Left ventricle myocardium inferior (tissue), 1 donor: ENCODE data around the gene MPV17. TPM values are rescaled to one million over a fixed set of nuclear protein-coding genes. Genes with fewer than 3 reads are reported as not detected.
"Not testable (repeated sequence)": the region's sequence is repeated elsewhere in the genome, so short reads cannot be mapped to it uniquely, and the experiment has no call there.

ENCODE experiments used
- DNase-seq: peaks from one replicate; pipeline ENCODE4 v3.0.0-alpha.2; 2020
- H3K27ac ChIP-seq: fragments of 200-600 bp; replicated peaks from 2 replicates; pipeline ENCODE4 v1.8.0; 2021
- H3K27me3 ChIP-seq: fragments of 200-600 bp; 2 replicates; pipeline ENCODE4 v1.8.0; 2021; ENCODE audit warnings: low read depth
- H3K36me3 ChIP-seq: fragments of 200-600 bp; 2 replicates; pipeline ENCODE4 v1.8.0; 2021
- H3K4me1 ChIP-seq: fragments of 200-600 bp; 2 replicates; pipeline ENCODE4 v1.8.0; 2021
- H3K4me3 ChIP-seq: fragments of 200-600 bp; 2 replicates; pipeline ENCODE4 v1.8.0; 2021; ENCODE audit warnings: mild to moderate bottlenecking, moderate library complexity
- H3K9me3 ChIP-seq: fragments of 200-600 bp; replicated peaks from 2 replicates; pipeline ENCODE4 v1.8.0; 2021
- intact Hi-C: fragments of 100-400 bp; cut with micrococcal nuclease; formaldehyde crosslinking; loops from one replicate; pipeline ENCODE4 v1.11.0; 2022
- total RNA-seq: library from RNA; stranded (reverse); fragmentation: NEBNext Ultra II Directional; extraction: Animal tissue kit (Norgen Biotek cat#: 25700); gene quantifications from one replicate; pipeline ENCODE4 v1.2.1, GENCODE V29; 2021
- TF ChIP-seq, protein P1 (sequence below): fragments of 200-600 bp; IDR thresholded peaks from 2 replicates; pipeline ENCODE4 v1.8.0; 2021; ENCODE audit warnings: antibody characterized with exemption, mild to moderate bottlenecking, borderline replicate concordance
- donor health status: DM: no; HTN: yes; CAD: no; lungs with severe emphysema.

MPV17 gene
- total RNA-seq, 1 donor from 2014 or later: 59.2 TPM

DNA sequence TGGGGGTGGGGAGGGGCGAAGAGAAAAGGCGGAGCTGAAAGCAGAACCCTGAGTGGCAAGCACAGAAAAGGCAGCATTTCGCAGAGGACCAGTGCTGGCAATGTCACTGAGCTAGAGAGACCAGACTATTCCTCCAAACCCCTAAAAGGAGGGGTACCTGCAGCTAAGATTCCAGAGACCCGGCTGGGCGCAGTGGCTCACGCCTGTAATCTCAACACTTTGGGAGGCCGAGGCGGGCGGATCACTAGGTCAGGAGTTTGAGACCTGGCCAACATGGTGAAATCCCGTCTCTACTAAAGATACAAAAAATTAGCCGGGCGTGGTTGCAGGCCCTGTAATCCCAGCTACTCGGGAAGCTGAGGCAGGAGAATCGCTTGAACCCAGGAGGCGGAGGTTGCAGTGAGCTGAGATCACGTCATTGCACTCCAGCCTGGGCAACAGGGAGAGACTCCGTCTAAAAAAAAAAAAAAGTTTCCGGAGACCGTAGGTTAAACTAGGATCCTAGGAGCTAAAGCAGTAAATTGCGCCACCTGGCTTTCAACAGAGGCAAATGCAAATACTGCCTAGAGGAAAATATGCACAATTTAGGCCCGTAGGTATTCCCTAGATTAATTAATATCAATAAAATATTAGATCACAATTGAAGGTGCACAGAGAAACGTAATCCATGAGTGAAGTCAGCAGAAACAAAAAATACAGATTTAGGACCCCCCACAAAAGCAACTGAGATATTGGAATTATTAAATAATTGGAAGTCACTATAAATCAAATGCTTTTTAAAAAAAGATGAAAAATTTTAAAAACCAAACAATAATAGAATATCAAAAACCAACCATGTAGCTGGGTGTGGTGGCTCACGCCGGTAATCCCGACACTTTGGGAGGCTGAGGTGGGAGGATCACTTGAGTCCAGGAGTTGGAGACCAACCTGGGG lies 19.5 kb downstream of the MPV17 start:
- peak overlapping the region; percentile 67 for H3K27ac ChIP-seq
- TF ChIP-seq, protein P1, sequence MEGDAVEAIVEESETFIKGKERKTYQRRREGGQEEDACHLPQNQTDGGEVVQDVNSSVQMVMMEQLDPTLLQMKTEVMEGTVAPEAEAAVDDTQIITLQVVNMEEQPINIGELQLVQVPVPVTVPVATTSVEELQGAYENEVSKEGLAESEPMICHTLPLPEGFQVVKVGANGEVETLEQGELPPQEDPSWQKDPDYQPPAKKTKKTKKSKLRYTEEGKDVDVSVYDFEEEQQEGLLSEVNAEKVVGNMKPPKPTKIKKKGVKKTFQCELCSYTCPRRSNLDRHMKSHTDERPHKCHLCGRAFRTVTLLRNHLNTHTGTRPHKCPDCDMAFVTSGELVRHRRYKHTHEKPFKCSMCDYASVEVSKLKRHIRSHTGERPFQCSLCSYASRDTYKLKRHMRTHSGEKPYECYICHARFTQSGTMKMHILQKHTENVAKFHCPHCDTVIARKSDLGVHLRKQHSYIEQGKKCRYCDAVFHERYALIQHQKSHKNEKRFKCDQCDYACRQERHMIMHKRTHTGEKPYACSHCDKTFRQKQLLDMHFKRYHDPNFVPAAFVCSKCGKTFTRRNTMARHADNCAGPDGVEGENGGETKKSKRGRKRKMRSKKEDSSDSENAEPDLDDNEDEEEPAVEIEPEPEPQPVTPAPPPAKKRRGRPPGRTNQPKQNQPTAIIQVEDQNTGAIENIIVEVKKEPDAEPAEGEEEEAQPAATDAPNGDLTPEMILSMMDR: peak; percentile 91
- peaks cover 57% of the 10 kb centered on the region for H3K4me1 ChIP-seq
- intact Hi-C loops: no loop called here
- DNase-seq: no peak
- peak overlapping the region; percentile 55 for H3K4me3 ChIP-seq
- H3K36me3 ChIP-seq: peaks cover 68% of the 10 kb centered on the region
- H3K9me3 ChIP-seq: no peaks in the 10 kb centered on the region
- peaks cover 39% of the 10 kb centered on the region for H3K27me3 ChIP-seq

DNA sequence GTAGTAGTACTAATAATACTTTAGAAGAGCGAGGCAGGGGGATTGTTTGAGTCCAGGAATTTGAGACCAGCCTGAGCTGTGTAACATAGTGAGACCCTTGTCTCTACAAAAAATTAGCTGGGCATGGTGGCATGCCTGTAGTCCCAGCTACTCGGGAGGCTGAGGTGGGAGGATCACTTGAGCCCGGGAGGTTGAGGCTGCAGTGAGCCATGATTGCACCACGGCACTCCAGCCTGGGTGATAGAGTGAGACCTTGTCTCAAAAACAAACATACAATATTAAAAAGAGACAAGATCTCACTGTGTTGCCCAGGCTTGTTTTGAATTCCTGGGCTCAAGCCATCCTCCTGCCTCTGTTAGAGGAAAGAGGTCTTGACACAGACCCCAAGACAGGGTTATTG lies 22.3 kb downstream of the MPV17 start:
- Histone ChIP-seq H3K4me1 (peaks cover 58% of the 10 kb centered on the region), H3K36me3 (peaks cover 41% of the 10 kb centered on the region), H3K27me3 (peaks cover 11% of the 10 kb centered on the region)
- DNase-seq, H3K27ac ChIP-seq, H3K4me3 ChIP-seq, H3K9me3 ChIP-seq, intact Hi-C loops: not testable (repeated sequence)

DNA sequence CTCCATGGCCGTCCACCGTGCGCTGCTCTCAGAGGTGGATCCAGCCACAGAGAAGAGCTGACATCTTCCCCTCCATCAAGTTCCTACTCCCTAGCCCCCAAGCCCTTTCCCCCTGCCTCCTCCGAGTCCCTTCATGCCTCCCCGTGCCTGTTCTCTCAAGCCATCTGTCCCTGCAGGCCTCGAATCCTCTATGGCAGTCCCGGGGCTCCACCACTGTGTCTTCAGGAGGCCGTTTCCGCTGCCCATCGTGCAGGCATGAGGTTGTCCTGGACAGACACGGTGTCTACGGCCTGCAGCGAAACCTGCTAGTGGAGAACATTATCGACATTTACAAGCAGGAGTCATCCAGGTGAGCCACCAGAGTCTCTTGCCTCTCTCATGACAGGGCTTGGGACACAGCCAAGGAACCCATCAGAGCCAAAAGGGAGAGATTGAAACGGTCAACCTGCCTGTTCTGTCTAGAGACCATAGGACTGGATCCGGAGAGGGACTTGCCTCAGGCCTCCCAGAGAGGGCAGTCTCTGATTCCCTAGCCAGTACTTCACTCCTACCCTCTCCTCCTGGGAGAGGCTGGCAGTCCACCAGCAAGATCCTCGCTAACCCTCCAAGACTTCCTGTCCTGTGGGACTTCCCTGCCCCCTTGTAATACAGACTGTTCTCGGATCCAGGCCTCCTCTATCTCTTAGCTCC lies 24.4 kb downstream of the MPV17 start:
- Histone ChIP-seq H3K9me3 (no peaks in the 10 kb centered on the region), H3K4me3 (no peak overlapping the region), H3K4me1 (peaks cover 77% of the 10 kb centered on the region), H3K27ac (peak overlapping the region; percentile 19), H3K36me3 (peaks cover 26% of the 10 kb centered on the region), H3K27me3 (no peaks in the 10 kb centered on the region)
- intact Hi-C loops: loop anchor here (10.0 kb wide), 1 partner anchor 204 kb away; no protein-coding TSS in a partner anchor
- no peak for DNase-seq
- TF ChIP-seq, protein P1: no peak

DNA sequence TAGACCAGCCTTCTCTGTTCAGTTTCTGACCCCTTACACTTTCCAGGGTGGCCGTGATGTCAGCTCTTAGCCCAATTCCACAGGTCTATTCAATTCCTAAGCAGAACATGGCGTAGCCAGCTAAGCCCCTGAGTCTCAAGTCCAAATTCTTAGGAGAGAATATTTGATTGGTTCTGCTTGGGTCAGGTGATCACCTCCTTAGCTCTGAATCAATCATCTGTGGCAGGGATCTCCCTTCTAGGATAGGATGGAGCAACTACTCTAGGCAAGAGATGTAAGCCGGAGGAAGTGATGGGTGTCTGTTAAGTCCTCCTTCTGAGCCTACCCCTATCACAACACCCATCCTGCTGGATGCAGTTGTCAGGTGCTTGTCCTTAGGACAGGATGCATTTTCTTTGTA lies 25.7 kb downstream of the MPV17 start:
- H3K36me3 ChIP-seq: peaks cover 26% of the 10 kb centered on the region
- H3K4me3 ChIP-seq: no peak overlapping the region
- DNase-seq: no peak
- H3K27me3 ChIP-seq: no peaks in the 10 kb centered on the region
- TF ChIP-seq, protein P1: no peak
- intact Hi-C loops: loop anchor here (10.0 kb wide), 1 partner anchor 202 kb away; no protein-coding TSS in a partner anchor
- peaks cover 79% of the 10 kb centered on the region for H3K4me1 ChIP-seq
- no peaks in the 10 kb centered on the region for H3K9me3 ChIP-seq
- H3K27ac ChIP-seq: peak overlapping the region; percentile 16

DNA sequence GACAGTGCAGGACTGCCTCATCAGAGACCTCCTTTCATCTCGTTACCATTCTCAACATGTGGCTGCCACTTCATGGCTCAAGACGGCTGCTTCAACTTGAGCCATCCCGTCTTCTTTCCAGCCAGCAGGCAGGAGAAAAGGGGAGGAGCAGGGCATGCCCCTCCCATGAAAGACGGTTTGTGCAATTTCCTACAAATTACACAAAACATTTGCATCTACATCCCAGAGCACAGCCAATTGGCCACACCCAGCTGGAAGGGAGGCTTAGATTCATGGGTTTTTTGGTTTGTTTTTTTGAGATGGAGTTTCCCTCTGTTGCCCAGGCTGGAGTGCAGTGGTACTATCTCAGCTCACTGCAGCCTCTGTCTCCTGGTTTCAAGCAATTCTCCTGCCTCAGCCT lies 26.4 kb downstream of the MPV17 start:
- no peak for DNase-seq
- Histone ChIP-seq H3K9me3 (no peaks in the 10 kb centered on the region), H3K4me3 (no peak overlapping the region), H3K36me3 (peaks cover 19% of the 10 kb centered on the region), H3K27me3 (no peaks in the 10 kb centered on the region), H3K27ac (no peak overlapping the region), H3K4me1 (peaks cover 81% of the 10 kb centered on the region)
- TF ChIP-seq, protein P1: no peak
- intact Hi-C loops: loop anchor here (10.0 kb wide), 1 partner anchor 202 kb away; no protein-coding TSS in a partner anchor
